A673 (cell line): Measurements from ENCODE around the gene MICOS13.

Source experiments
- EZH2 ChIP-seq: fragments of 200-600 bp; sonication (generic); IDR thresholded peaks from 2 replicates; pipeline ENCODE4 v1.6.1; 2017; ENCODE audit warnings: borderline replicate concordance, low read depth, mild to moderate bottlenecking, mixed read lengths, antibody characterized with exemption, low read length; ENCODE audit not compliant: poor library complexity, severe bottlenecking
- TF ChIP-seq, protein P1 (sequence below): fragments of 300-800, 200-600 bp; sonication (generic); conservative IDR thresholded peaks from 2 replicates; pipeline ENCODE4 v1.5.1; 2017; ENCODE audit warnings: low read depth, mild to moderate bottlenecking, antibody characterized with exemption, low read length, moderate library complexity, mixed read lengths

DNA sequence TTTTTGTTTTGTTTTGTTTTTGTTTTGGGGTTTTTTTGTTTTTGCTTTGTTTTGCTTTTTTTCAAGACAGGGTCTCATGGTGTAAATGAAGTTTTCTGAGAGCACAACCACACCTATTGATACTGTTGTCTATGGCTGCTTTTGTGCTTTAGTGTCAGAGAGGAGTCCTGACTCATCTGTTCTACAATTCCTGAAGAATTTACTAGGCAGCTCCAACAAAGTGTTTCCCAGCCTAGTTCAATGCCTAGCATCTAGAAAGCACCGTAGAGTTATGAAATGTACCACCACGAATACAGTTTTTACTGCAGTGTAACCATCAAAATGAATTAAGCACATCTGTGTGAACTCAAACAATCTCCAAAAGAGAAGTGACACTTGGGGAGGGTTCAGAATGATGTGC is 36.3 kb downstream of the MICOS13 start:
- TF ChIP-seq, protein P1, sequence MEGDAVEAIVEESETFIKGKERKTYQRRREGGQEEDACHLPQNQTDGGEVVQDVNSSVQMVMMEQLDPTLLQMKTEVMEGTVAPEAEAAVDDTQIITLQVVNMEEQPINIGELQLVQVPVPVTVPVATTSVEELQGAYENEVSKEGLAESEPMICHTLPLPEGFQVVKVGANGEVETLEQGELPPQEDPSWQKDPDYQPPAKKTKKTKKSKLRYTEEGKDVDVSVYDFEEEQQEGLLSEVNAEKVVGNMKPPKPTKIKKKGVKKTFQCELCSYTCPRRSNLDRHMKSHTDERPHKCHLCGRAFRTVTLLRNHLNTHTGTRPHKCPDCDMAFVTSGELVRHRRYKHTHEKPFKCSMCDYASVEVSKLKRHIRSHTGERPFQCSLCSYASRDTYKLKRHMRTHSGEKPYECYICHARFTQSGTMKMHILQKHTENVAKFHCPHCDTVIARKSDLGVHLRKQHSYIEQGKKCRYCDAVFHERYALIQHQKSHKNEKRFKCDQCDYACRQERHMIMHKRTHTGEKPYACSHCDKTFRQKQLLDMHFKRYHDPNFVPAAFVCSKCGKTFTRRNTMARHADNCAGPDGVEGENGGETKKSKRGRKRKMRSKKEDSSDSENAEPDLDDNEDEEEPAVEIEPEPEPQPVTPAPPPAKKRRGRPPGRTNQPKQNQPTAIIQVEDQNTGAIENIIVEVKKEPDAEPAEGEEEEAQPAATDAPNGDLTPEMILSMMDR, result no peak
- TF ChIP-seq EZH2, result no peak
